ENCODE measurements around the gene IRAK2. TPM values are rescaled to one million over a fixed set of nuclear protein-coding genes. Genes with fewer than 3 reads are reported as not detected.

IRAK2 gene
- total and polyA plus RNA-seq, 2 donors (not counting 3 experiments of a cell fraction or from before 2014, with no cell fraction given) = 7.9 to 10.0 TPM

GRCh38 chr3:10213156-10213792 lies 48.6 kb downstream of the IRAK2 start:
- intact Hi-C loops (cut with micrococcal nuclease) = no loop called here
- H3K4me3 ChIP-seq (replicated peaks in 1 of 3; ENCODE audit: insufficient read depth in 1 of 3, low read depth in 1 of 3, low read length in 3 of 3) = no peak overlapping the region
- H3K9me3 ChIP-seq (replicated peaks; ENCODE audit: control insufficient read depth, insufficient read depth, low read length) = no peaks in the 10 kb centered on the region
- no peaks in the 10 kb centered on the region for H3K9me1 ChIP-seq (replicated peaks; ENCODE audit: control insufficient read depth, extremely low read depth, insufficient read depth, low read length)
- no peaks in the 10 kb centered on the region for H3K79me2 ChIP-seq (ENCODE audit: control insufficient read depth, insufficient read depth, low read length)
- DNase-seq (ENCODE audit: low read depth, low spot score) (no peak), FAIRE-seq (no peak)
- ChIA-PET CTCF (interaction anchor here (1.3 to 2.1 kb wide), 3 partner anchors 9 to 24 kb away, joined by 6 to 9 read pairs (median 7); no protein-coding TSS in a partner anchor), POLR2A (no interaction called here)
- H2AFZ ChIP-seq (ENCODE audit: low read depth, low read length) = no peak overlapping the region
- BruUV-seq (replicated peaks) = no TSS peak
- no peak overlapping the region for H3K27ac ChIP-seq (ENCODE audit: insufficient read depth, low read depth, low read length)
- no peaks in the 10 kb centered on the region for H3K27me3 ChIP-seq (ENCODE audit: control insufficient read depth in 2 of 2, insufficient read depth in 2 of 2, low read length in 2 of 2)
- TF ChIP-seq POLR2AphosphoS5 (IDR thresholded peaks at IDR 0.05; ENCODE audit: insufficient read depth, low read depth, low read length) (no peak), MYC (IDR thresholded peaks at IDR 0.05; ENCODE audit: low read depth, low read length) (no peak), EZH2 (IDR thresholded peaks at IDR 0.05; ENCODE audit: borderline replicate concordance, low read depth, low read length, severe bottlenecking) (no peak), MAX (IDR thresholded peaks at IDR 0.05; ENCODE audit: insufficient read depth, insufficient read length) (no peak), GATA2 (IDR thresholded peaks at IDR 0.05; ENCODE audit: insufficient read depth, insufficient read length, low read depth, low read length) (no peak), FOS (IDR thresholded peaks at IDR 0.05; ENCODE audit: borderline replicate concordance, insufficient read depth, low read length) (no peak), JUN (IDR thresholded peaks at IDR 0.05; ENCODE audit: borderline replicate concordance, insufficient read depth, insufficient read length, low read depth) (no peak), POLR2A (IDR thresholded peaks at IDR 0.05; ENCODE audit: low read depth, low read length) (no peak), CTCF (IDR thresholded peaks at IDR 0.05; ENCODE audit: extremely low read depth in 1 of 2, insufficient read depth in 1 of 2, low read depth in 1 of 2, low read length in 2 of 2) (no peak)
- peaks cover 0 to 2% of the 10 kb centered on the region in 2 experiments for H3K36me3 ChIP-seq (ENCODE audit: control insufficient read depth in 2 of 2, extremely low read depth in 1 of 2, insufficient read depth in 2 of 2, low read length in 2 of 2)
- no peak overlapping the region for H3K4me2 ChIP-seq (ENCODE audit: insufficient read depth, low read length)
- H3K4me1 ChIP-seq (ENCODE audit: control insufficient read depth, extremely low read depth, insufficient read depth, low read length) = no peaks in the 10 kb centered on the region
- no peak overlapping the region for H3K9ac ChIP-seq (replicated peaks; ENCODE audit: extremely low read depth, insufficient read depth, low read length)
- H4K20me1 ChIP-seq (replicated peaks; ENCODE audit: control insufficient read depth, extremely low read depth, insufficient read depth, low read length) = no peaks in the 10 kb centered on the region
- dilution Hi-C loops (cut with MboI; ENCODE audit: extremely low pct_ligation_motif_present, low sequenced_read_pairs) = no loop called here
